ENCODE data around the gene SLC10A7.
A peak's percentile ranks its signal among the peaks of the same experiment; 100 is the strongest.

Gene SLC10A7

DNA sequence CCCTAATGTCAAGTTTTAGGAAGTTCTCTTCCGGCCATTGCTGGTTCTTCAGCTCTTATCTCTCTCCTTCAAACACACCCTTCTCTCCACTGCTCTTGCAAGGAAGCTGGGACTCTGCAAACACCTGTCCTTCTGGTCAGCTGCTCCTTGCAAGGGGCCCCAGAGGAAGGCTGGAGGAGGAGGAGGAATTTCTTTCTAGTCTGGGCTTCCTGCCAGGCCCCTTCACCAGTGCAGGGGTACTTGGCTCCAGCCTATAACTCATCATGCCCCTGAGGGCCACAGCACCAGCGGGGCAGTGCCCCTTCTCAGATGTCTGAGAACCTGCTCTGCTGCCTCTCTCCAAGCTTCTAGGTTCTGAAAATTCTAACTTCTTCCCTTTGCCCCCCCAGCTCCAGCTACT is 260.7 kb downstream of the SLC10A7 start:
- DNase-seq = no peak

DNA sequence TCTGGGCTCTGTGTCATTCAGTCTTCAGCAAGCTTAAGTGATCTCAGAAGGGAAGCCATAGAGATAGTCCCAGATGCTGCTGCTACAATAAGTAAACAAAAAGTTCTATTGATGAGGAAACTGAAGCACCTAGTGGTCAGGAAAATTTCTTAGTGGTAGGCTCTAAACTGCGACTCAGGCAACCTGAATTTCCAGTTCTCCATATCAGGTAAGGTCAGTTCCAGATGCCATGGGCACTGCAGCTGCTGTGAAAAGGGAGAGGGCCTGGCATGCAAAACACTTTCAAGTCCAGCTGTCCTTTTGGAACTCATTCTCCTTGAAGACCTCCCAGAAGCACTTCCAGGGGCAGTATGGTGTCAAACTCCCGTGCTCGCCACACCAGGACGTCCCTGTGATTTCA is 261.2 kb downstream of the SLC10A7 start:
- no peak for DNase-seq

DNA sequence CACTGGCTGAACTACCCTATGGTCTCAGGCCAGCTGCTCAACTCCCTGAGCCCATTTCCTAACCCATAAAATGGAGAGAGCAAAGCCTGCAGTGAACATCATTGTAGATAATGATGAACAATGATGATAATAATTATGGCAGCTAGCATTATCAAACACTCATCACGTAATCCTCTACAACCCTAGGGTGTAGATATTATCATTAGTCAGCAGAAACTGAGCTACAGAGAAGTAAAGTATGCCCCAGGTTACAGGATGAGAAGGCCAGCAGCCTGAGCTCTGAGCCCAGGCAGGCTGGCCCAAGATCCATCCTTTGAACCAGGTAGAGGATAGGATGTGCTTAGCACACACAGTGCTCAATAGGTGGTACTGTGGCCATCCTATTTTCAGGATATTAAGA is 264.2 kb downstream of the SLC10A7 start:
- DNase-seq = no peak

DNA sequence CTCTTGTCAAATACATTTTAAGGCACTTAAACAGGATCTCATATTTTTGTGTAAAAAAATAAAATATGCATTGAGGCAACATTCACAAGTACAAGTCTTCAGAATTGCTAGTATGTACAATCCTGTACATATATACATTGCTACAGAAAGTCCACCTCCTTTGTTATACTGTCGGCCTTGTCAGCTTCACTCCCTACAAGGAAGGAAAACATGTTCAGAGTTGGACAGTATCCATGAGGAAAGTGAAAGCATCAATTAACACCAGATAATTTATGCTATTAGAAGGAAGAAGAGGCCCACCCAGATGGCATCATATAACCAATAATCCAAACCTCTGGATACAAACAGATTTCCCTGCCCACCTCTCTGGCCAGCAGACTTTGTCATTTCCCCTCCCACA is 265.4 kb downstream of the SLC10A7 start:
- DNase-seq = no peak

DNA sequence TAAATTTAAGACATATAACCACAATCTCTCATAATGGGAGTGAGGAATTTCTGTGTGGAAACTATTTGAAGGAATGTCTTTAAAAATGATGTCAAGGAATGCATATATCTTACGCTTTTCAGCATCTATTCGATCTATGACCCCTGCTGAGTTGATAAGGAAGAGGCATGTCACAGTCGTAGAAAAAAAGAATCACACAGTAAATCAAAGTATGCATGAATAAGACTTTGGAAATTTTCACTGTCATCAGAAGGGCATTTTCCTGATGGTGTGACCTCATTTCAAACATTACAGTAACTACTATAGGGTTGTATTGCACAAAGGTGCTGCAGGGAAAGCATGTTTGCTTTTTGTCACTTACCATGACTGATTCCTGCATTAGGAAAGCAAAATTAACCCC is 265.9 kb downstream of the SLC10A7 start:
- no peak for DNase-seq

DNA sequence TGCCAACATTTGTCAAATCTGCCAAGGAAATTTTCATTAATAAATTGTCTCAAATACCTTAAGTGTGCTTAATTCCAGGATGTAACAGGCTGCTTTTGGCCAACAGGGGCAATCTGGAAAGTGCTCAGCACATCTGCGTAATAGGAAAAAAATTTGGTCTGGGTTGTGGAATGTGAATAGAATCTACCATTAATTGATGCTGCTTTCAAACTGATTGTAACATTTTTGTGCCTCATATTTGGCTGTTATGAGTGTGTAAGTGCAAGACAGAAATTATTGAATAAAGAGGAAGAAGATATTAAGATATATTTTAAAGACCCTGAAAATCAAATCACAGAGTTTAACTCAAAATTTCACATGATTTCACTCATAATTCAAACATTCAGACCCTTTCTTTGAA is 266.3 kb downstream of the SLC10A7 start:
- no peak for DNase-seq

DNA sequence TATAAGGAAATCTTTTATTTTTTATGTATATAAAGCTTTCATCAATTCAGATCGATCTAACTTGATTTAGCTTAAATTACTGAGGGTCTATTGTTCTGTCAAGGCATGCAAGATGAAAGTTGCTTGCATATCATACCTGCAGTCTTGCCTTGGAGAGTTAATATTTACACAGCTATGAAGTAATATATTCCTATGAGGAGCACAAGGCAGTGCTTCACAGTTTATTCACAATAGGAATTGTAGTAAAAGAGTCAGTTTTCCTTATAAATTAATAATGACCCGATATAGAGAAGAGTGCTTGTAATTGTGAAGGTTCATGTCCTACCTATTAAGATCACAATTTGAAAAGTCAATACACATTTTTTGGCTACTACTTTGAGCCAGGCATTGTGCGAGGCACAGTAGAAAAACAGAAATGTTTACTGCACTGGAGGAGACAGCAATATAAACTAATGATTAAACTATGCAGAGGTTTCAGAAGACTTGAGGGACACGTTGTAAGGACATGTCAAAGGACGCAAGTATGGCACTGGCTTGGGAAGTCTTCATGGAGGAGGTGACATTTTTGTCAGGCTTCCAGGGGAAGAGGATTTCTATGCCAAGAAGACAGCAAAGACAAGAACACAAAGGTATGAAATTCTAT is 268.6 kb downstream of the SLC10A7 start:
- no peak for DNase-seq

DNA sequence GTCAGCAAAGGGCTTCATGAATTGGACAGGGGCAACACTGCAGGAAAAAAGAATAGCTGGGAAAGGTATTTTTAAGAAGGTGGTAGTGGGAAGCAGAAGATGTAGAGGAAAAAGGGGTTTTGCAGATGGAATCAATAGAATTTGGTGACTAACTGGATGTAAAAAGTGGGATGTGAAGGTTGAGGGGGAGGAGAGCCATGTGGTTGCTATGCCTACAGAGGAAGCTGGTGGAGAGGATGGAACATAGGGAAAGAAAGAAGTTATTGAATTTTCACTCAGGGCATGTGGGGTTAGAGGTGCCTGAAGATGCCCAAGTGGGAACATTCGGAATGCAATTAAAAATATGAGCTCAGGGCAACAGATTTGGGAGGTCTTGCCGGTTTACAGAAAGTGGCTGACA is 274.4 kb downstream of the SLC10A7 start:
- peak in 1 of 51 donors; percentile 7 for DNase-seq

DNA sequence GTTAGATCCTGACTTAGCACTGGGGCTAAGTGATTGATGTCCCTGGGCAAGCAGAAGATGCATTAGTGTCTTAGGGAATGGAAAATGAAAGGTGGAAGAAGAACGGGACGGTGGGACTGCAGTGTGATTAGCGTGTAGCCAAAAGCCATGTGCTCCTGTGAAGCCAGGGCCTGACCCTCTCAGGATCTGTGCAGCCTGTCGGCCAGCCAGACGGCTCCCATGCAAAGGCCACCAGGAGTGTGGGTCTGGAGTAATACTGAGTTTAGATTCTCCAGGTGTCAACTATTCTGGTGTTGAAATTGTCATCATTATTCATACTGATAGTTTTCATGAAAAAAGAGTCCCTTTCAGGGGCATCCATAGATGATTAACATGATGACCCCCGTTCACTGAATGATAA is 275.4 kb downstream of the SLC10A7 start:
- no peak for DNase-seq

DNA sequence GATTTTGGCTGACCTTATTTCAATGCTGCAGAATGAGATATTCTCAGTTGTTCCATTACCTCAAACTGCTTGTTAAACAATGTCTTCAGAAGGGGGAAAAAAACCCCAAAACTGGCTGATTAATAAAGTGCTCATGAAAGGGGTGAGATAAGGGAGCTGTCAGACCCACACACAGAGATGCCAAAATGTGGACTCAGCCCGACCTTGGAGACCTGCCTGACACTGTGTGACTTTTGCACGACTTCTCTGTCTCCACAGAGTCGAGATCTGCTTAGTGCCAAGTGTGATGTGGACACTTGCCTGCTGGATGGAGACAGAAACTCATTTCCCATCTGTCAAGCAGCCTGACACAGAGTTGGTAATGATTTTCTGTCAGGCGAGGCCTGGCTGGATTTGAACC is 275.9 kb downstream of the SLC10A7 start:
- no peak for DNase-seq

DNA sequence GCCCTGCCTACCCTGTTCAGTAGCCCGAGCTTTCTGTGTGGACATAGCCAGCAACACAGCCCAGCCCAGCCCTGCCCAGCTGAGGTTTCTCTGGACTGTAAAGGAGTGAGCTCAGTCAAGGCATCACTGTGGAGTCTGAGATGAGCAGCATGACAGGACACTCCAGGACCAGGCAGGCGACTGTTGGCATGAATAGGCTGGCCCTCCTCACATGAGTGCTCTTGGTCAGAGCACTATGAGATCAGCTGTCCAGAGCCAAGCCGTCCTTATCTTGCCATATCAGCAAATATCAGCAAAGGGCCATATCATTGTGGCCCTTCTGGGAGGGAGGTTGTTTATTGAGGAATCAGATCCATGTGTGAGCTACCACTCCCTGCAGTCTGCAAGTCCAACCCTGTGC is 276.5 kb downstream of the SLC10A7 start:
- DNase-seq = no peak

DNA sequence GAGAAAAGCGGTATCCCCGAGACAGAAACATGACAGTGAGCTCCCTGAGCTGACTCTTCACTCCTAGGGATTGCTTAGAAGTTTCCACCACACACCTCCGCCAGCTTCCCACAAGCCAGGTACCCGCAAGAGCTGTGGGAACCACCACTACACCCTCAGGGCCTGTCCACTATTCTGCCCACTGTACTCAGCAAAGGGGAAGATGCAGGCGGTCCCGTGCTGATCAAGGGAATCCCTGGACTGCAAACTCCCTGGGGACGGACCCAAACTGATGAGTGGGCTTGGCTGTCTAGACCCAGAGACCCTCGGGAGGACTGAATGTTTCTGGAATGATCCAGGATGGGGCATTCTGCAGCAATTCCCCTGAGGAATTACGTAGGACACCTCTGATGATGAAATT is 277.2 kb downstream of the SLC10A7 start:
- no peak for DNase-seq

DNA sequence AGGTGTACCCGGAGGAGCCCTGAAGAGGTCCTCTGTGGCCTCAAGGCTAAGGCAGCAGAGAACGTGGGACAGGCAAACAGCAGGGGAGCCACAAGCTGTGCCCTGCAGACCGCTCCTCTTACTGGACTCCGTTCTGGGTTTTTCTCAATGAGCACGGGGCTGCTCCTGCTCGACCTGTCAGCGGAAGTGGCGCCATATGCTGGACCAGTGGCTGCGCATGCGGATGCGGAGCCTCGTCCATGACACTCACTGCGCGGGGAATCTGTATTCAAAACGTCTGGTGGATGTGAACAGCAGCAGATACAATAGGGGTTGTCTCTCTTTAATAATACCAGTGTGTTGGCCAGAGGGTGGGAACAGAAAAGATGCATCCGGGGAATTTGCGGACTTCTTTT is 277.9 kb downstream of the SLC10A7 start:
- no peak for DNase-seq

DNA sequence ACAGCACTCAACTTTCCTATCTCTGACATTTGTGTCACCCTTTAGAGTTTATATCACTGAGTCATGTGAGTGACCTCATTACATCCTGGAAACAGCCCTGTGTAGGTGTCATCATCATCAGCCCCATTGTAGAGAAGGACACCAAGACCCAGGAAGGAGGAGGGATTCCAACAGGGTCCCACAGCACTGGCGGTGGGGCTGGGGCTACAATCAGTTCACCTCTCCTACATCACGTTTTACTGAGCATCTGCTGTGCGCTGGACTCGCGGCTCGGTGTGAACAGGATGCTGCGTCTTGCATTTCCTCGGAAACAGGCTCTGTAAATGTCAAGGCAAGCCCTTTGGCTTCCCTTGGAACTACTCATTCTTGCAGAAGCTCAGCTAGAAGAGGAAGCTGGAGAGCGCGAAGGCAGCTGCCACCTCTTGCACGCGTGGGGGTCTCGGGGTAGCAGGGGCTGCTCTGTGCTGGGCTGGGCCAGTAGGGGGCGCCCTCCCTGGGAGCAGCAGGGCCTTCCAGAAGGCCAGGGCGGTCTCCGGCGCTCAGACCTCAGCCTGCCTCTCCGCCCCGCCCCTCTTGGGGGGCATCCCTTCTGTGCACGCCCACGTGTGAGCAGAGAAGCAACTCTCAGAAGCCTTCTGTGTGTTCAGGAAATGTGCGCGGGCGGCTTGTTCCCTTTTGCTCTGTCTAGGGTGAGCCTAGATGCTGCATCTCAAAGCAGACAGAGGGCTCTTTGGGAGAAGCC is 278.4 kb downstream of the SLC10A7 start:
- DNase-seq = peak in 4 of 51 donors; percentile 6 to 30 (median 14)

DNA sequence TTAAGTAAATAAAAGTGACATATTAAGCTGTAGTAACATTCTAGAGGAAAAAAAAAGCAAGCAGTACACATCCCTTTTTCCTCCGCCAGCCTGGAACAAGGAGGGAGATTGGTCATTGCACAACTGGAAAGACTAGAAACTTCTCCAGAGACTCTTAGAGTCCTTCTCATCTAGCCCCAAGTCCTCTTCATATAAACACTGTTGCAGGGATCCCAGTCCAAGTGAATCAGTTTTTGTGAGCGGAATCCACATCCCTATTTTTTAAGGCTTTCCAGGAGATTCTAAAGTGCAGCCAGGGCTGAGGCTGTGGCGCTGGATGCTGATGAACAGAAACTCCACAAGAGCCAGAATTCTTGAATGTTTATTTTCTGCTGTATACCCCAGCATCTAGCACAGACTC is 283.6 kb downstream of the SLC10A7 start:
- no peak for DNase-seq

DNA sequence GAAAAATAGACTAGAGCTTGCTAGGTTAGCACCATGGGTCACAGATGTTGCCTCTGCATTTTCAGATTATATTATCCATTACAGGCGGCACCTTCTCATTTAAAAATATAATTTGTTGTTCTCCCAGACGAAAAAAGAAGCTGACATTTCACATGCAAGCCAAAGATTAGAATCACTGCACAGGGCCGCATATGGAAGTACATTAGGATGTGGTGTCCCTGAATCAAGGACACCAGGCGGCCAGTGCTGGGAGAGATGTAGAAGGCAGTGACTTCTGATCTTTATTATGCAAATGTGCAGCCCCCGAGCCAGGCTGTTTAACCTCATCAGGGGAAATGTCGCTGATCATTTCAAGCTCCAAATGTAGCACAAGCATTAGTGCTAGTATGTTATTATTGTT is 284.6 kb downstream of the SLC10A7 start:
- no peak for DNase-seq

DNA sequence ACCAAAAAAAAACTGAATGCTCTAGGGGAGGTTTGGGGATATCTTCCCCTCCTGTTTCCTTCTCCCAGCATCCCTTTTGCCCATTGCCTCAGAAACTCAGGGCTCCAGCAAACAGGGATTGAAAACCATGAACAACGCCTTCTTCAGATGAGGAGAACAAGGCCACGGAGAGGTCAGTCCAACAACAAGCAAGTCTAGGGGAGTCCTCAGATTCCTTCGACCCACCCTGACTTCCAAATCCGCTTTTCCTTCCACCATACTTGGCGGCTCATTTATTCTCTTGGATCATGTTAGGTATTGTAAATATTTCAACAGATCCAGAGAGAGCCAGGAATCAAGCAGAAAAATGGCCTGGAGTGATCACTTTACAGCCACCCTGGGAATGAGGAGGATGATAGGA is 285.5 kb downstream of the SLC10A7 start:
- no peak for DNase-seq

DNA sequence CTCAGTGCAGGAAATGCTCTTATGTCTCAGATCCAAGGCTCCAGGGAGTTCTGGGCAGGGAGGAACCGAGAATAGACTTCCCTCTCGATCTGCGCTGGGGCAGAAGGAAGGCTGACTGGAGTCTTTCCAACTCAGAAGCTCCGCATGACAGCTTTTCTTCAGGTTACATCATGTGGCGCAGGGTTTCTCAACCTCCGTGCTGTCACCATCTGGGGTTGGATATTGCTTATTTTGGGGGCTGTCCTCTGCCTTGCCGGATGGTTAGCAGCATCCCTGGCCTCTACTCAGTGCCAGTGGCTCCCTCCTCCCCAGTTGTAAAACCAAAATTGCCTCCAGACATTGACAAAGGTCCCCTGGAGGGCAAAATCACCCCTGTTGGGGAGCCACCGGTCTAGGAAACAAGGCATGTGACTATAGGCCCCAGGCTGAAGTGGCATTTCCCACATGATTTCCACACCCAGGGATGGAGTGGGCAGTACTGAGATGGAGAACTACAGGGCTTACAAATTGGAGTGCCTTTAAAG is 286.0 kb downstream of the SLC10A7 start:
- no peak for DNase-seq

DNA sequence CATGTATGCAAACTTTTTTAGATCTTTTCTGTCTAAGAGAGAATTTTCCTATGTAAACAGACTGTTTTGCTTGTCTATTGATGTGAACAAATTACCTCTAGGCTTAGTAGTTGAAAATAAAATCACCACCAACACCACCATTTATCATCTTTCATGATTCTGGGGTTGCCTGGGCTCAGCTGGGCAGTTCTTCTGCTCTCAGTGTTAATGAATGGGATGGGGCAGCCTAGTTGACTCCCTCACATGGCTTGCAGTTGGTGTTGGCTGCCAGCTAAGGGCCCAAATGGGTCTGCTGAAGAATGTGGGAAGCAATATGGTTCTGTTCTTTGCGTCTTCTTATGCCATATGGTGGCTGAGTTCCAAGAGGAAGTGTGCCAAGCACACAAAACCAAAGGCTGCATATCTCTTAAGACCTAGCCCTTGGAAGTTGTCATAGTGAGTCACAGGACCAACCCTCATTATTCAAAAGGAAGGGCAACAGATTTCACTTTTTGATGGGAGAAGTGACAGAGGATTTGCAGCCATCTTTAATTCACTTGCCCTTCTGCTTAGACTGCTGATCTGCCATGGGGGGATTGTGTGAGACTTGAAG is 289.5 kb downstream of the SLC10A7 start:
- DNase-seq = no peak

DNA sequence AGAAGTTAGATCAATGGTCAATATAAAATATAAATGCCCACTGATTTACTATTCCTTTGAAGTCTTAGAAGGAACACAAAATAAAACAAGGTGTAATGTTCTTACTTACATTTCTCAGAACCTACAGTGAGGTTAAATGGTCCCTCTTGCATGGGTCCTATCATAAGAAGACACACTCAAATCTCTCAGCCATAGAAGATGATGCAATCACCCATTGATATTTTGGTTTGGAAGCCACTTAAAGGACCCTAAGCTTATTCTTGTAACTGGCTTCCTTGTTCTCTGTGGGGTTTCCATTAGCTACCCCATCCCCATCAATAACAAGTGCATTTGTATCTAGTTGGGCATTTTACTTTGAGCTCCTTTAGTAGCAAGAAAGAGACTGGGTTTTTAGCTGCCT is 292.3 kb downstream of the SLC10A7 start:
- no peak for DNase-seq

DNA sequence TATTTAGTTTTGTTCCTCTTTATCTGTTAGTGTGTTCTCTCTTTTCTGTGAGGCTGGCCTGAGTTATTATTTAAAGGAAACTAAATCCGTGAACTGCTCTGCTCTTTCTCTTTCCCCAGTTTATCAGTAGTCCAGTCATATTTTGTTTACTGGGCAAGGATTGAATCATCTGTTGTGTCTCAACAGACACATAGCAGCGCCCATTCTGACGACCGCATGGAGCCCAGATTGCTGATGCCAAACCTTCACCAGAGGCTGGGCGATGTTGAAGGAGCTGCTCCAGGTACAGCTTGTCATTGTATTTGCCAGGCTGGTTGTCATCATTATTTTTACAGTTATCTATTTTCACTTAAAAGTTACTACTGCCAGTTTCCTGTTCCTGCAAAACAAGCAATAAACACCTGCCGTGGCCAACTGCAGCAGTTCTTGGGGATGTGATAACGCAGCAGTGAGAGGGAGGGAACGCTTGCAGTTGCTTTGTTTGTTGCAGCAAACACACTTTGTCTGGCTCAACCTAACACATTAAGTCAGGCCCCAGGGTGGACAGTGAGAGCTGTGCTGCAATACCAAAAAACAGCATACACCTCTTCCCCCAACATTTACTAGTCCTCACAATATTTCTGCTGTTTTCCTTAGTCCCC is 297.3 kb downstream of the SLC10A7 start:
- DNase-seq = peak in 16 of 51 donors; percentile 6 to 51 (median 21)

DNA sequence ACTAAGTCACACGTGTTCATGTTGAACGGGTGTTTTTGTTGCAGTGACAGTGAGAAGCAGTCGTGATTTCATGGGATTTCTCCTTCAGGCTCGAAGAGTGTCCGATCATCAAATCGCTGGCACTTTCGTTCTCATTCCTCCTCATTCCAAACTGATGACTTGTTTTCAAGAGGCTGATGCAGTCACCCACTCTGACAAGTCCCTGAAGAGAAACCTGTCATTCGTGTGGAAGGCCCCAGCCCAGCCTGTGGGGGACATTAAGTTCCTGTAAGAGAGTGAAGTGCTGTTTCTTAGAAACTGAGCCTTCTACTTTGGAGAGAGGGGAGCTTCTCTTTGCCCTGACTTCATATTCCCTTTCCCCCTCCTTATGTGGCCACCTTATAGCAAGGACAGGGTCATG is 299.4 kb downstream of the SLC10A7 start:
- no peak for DNase-seq
